AG09309 (cell line): Measurements from ENCODE around the gene CYP4B1.

Source experiments
- DNase-seq: peaks from one replicate; pipeline ENCODE4 v3.0.0-alpha.2; 2010; ENCODE audit warnings: low read depth
- H3K4me3 ChIP-seq: 2 replicates; pipeline ENCODE4 v1.5.1; 2011; ENCODE audit warnings: mild to moderate bottlenecking, low read depth, low read length, moderate library complexity; ENCODE audit not compliant: control insufficient read depth
- TF ChIP-seq, protein P1 (sequence below): IDR thresholded peaks from 2 replicates; pipeline ENCODE4 v1.5.1; 2011; ENCODE audit warnings: mild to moderate bottlenecking, low read depth, low read length, inconsistent platforms; ENCODE audit not compliant: insufficient read depth, control insufficient read depth; ENCODE audit errors: missing control alignments

CYP4B1 gene

DNA sequence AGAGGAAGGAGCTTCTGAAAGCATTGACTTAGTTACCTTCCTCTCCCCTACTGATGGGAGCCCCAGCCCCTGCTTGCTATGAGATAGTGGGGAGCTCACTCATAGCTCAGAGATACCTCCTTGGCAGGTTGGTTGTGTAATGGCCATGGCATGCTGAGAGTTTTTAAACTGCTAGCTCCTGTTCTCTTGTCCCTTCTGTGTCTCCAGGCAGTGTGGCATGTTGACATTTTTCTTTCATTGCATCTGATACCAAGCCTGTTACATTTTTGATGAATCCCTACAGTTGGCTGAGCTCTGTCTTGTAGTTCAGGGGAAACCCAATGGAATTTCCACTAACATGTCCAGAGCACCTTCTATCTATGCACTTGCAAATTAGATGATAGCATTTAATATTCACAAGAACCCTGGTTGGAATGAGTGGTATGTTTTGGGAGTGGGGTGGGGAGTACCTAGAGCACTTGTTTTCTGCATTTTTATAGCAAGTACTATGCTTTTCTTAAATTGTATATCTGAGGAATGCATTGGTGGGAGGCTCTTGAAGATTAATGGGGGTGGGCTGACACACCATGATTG is 40.8 kb upstream of the CYP4B1 start:
- H3K4me3 ChIP-seq: no peak overlapping the region
- TF ChIP-seq, protein P1, sequence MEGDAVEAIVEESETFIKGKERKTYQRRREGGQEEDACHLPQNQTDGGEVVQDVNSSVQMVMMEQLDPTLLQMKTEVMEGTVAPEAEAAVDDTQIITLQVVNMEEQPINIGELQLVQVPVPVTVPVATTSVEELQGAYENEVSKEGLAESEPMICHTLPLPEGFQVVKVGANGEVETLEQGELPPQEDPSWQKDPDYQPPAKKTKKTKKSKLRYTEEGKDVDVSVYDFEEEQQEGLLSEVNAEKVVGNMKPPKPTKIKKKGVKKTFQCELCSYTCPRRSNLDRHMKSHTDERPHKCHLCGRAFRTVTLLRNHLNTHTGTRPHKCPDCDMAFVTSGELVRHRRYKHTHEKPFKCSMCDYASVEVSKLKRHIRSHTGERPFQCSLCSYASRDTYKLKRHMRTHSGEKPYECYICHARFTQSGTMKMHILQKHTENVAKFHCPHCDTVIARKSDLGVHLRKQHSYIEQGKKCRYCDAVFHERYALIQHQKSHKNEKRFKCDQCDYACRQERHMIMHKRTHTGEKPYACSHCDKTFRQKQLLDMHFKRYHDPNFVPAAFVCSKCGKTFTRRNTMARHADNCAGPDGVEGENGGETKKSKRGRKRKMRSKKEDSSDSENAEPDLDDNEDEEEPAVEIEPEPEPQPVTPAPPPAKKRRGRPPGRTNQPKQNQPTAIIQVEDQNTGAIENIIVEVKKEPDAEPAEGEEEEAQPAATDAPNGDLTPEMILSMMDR: no peak
- no peak for DNase-seq

DNA sequence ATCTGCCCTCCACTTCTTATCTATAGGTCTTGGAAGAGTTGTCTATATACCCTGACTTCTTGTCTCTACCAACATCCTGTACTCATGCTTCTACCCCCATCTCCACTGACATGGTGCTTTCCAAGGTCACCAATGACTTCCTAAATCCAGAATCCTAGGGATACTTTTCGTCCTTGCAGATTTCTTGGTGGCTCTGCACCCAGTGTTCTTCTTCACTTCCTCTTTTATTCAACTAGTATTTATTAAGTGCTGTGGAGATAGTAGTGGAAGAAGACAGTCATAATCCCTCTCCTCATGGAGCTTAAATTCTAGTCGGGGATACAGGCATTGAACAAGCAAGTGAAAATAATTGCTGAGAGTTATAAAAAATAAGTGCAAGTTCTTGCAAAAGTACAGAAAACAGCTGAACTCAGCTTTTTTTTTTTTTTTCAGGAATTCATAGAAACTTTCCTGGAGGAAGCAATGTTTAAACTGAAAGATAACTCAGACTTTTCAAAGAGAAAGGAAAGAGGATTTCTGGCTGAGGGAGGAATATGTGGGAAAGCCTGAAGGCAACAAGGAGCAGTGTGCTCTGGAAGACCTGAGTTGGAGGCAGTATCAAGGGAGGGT is 38.2 kb upstream of the CYP4B1 start:
- no peak for DNase-seq
- TF ChIP-seq, protein P1: no peak

DNA sequence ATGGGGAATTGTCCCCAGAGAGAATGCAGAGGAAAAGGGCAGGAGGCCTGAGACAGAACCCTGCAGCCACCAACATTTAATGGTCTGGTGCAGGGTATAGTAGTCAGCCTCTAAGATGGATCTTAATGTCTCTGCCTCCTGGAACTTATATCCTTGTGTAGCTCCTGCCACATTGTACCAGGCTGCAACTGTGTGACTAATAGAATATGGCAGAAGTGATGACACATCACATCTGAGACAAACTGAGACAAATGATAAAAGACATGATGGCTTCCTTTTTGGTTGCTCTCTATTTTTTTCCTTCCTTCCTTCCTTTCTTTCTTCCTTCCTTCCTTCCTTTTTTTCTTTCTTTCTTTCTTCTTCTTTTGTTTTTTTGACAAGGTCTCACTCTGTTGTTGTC is 37.1 kb upstream of the CYP4B1 start:
- no peak overlapping the region for H3K4me3 ChIP-seq
- TF ChIP-seq, protein P1: no peak
- no peak for DNase-seq

More for the DNA sequence above, 38.2 kb upstream of the CYP4B1 start:
- H3K4me3 ChIP-seq: no peak overlapping the region

DNA sequence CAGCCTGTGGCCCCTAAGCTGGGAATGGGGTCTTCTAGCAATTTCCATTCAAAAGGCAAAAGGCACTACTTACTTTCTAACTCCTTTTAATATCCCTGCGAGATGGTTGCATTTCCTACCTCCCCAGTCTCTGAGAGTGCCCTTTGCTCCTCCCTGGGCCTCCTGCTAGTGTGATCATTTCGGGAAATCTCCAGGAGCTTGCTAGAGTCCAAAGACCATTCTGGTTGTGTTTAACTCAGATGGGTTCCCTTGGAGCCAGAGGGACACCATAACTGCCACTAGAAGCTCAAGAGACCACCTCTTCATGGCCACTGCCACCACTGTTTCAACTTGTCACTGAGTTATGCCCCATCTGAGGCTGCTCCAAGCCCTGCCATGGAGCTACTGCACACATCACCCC is 34.4 kb upstream of the CYP4B1 start:
- DNase-seq: no peak
- no peak overlapping the region for H3K4me3 ChIP-seq
- TF ChIP-seq, protein P1: no peak

DNA sequence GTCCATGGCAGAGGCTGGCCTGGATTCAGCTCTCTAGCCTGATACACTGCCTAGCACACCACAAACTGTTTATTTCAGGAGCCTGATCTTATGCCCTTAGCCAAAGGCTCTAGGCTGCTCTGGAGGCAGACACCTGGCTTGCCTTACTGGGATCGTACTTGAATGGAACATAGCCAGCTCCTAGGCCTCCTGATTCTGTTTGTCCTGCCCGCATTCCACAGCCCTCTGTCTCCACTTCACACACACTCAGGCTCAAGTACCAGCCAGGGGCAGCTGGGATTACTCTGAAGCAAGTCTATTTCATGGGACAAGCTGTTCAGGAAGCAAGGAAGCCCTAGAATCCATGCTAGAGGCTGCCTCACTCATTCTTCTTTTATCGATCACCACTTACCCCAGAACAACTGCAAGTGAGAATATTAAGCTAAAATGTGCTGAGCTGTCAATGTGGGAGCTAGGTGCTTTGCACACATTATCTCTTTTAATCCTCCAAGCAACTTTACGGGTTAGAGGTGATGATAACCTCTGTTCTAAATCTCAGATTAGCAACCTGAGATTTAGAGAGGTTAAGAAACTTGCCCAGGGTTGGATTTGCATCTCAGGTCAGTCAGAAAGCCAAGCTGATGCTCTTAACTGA is 31.1 kb upstream of the CYP4B1 start:
- DNase-seq: no peak
- TF ChIP-seq, protein P1: no peak
- no peak overlapping the region for H3K4me3 ChIP-seq

DNA sequence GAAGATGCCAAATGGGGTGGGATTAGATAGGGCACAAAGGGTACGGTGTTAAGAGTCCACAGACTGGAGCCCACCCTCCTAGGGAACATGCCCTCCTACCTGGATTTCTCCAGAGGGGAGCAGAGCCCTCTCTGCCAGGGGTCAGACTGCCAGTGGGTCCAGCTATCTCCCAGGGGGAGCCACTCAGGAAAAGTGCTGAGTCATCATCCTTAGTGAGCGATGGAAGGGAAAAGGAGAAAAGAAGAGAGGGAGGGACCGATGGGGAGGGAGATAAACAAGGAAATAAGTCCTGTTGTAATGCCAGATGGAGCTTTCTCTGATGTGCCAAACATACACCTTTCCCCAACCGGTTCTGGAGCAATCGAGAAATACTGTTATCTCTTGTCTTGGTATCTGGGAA is 30.4 kb upstream of the CYP4B1 start:
- TF ChIP-seq, protein P1: no peak
- no peak overlapping the region for H3K4me3 ChIP-seq
- DNase-seq: no peak
